Keratinocyte (primary cell): ENCODE data around the gene CYP4F8. TPM values are rescaled to one million over a fixed set of nuclear protein-coding genes. Genes with fewer than 3 reads are reported as not detected.

Experiments
- DNase-seq: peaks from one replicate; pipeline ENCODE4 v3.0.0-alpha.2; 2011; ENCODE audit warnings: low read depth, missing footprints, low spot score
- FAIRE-seq: peaks from 2 replicates; lab custom pipeline; 2011; peaks lifted over from hg19 to GRCh38; lab: Jason Lieb, UNC
- H2AFZ ChIP-seq: 2 replicates; pipeline ENCODE4 v1.6.0; 2012; ENCODE audit warnings: low read length, control low read depth, inconsistent platforms; ENCODE audit not compliant: control insufficient read depth
- H3K27ac ChIP-seq: 2 replicates; pipeline ENCODE4 v1.5.1; 2011; ENCODE audit warnings: low read length; ENCODE audit not compliant: control insufficient read depth, insufficient read depth
- H3K27me3 ChIP-seq: 3 replicates; pipeline ENCODE4 v1.6.0; 2011; ENCODE audit warnings: low read length; ENCODE audit not compliant: control insufficient read depth, insufficient read depth; ENCODE audit errors: extremely low read depth
- H3K36me3 ChIP-seq, 2 experiments: 2 replicates in 1 of 2; 3 replicates in 1 of 2; pipeline ENCODE4 v1.5.1; 2011; ENCODE audit warnings: low read length in 2 of 2, mild to moderate bottlenecking in 1 of 2; ENCODE audit not compliant: control insufficient read depth in 2 of 2, insufficient read depth in 2 of 2; ENCODE audit errors: extremely low read depth in 1 of 2
- H3K4me1 ChIP-seq: 3 replicates; pipeline ENCODE4 v1.5.1; 2011; ENCODE audit warnings: low read length; ENCODE audit not compliant: control insufficient read depth, insufficient read depth; ENCODE audit errors: extremely low read depth
- H3K4me2 ChIP-seq: 3 replicates; pipeline ENCODE4 v1.6.0; 2011; ENCODE audit warnings: low read depth, low read length; ENCODE audit not compliant: control insufficient read depth, insufficient read depth; ENCODE audit errors: extremely low read depth
- H3K4me3 ChIP-seq, 3 experiments: fragments of 200-600 bp in 1 of 3; sonication (generic) in 1 of 3; 2 replicates in 2 of 3; 3 replicates in 1 of 3; pipeline ENCODE4 v1.5.1; 2011 to 2016; ENCODE audit warnings: low read length in 3 of 3, mild to moderate bottlenecking in 3 of 3, control low read depth in 2 of 3, inconsistent platforms in 1 of 3, low read depth in 1 of 3, mixed read lengths in 1 of 3, mixed run types in 1 of 3, moderate library complexity in 1 of 3; ENCODE audit not compliant: control insufficient read depth in 2 of 3, insufficient read depth in 2 of 3; ENCODE audit errors: extremely low read depth in 1 of 3
- H3K79me2 ChIP-seq: 2 replicates; pipeline ENCODE4 v1.6.0; 2012; ENCODE audit warnings: low read length; ENCODE audit not compliant: control insufficient read depth, insufficient read depth
- H3K9ac ChIP-seq: 3 replicates; pipeline ENCODE4 v1.6.0; 2011; ENCODE audit warnings: low read length; ENCODE audit not compliant: control insufficient read depth, insufficient read depth; ENCODE audit errors: extremely low read depth
- H3K9me1 ChIP-seq: 3 replicates; pipeline ENCODE4 v1.6.0; 2011; ENCODE audit warnings: low read length; ENCODE audit not compliant: control insufficient read depth, insufficient read depth; ENCODE audit errors: extremely low read depth
- H3K9me3 ChIP-seq: 2 replicates; pipeline ENCODE4 v1.5.1; 2012; ENCODE audit warnings: low read depth, low read length; ENCODE audit not compliant: control insufficient read depth
- H4K20me1 ChIP-seq: 3 replicates; pipeline ENCODE4 v1.6.0; 2011; ENCODE audit warnings: low read length; ENCODE audit not compliant: control insufficient read depth, insufficient read depth; ENCODE audit errors: extremely low read depth
- CTCF ChIP-seq, 3 experiments: IDR thresholded peaks in 1 of 3; conservative IDR thresholded peaks in 1 of 3; optimal IDR thresholded peaks in 1 of 3; 2 replicates in 2 of 3; 3 replicates in 1 of 3; pipeline versions ENCODE3 to v1.5.1; 2011; ENCODE audit warnings: low read length in 3 of 3, mild to moderate bottlenecking in 3 of 3, moderate library complexity in 2 of 3, control low read depth in 1 of 3, inconsistent platforms in 1 of 3; ENCODE audit not compliant: insufficient read depth in 2 of 3; ENCODE audit errors: extremely low read depth in 1 of 3
- EZH2 ChIP-seq: IDR thresholded peaks from one replicate; pipeline ENCODE4 v1.6.1; 2012; ENCODE audit warnings: inconsistent platforms, mild to moderate bottlenecking, low read length, moderate library complexity
- dilution Hi-C: fragments of 300-500 bp; cut with MboI; formaldehyde crosslinking; loops from one replicate; pipeline ENCODE4 v1.7.0; 2020; ENCODE audit warnings: low sequenced_read_pairs; ENCODE audit not compliant: extremely low pct_ligation_motif_present
- polyA plus RNA-seq, 5 experiments: library from polyadenylated mRNA; depleted of rRNA in 3 of 5; stranded (reverse) in 3 of 5; stranded (forward) in 1 of 5; unstranded in 1 of 5; fragments of >200 nt; gene quantifications; 1 replicate in 1 of 5; 2 replicates in 3 of 5; 3 replicates in 1 of 5; pipeline versions ENCODE4 v1.2.1 to v1.2.3, GENCODE V29; 2011 to 2012; ENCODE audit warnings: missing spikeins in 2 of 5, low read depth in 1 of 5, low replicate concordance in 1 of 5

The CYP4F8 gene
- polyA plus RNA-seq, 1 donor (not counting 4 experiments of a cell fraction or from before 2014, with no cell fraction given), result not detected

DNA sequence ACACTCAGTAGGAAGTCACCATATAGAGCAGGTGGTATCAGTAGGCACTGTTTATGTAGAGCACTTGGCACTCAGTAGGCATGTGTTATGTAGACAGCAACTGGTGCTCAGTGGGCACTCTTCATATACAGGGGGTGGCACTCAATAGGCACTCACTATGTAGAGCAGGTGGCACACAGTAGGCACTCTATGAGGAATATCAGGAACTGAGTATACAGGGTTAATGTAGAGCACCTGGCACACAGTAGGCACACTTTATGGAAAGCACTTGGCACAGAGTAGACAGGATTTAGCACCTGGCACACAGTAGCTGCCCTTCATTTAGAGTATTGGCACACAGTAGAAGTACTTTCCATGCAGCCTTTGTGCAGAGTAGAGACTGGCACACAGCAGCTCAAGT lies 24.6 kb downstream of the CYP4F8 start:
- Histone ChIP-seq H4K20me1 (no peaks in the 10 kb centered on the region), H3K4me3 (no peak overlapping the region), H3K4me1 (no peaks in the 10 kb centered on the region), H3K9me3 (no peaks in the 10 kb centered on the region), H3K79me2 (no peaks in the 10 kb centered on the region), H3K27me3 (no peaks in the 10 kb centered on the region), H3K36me3 (no peaks in the 10 kb centered on the region), H3K9ac (no peak overlapping the region), H3K27ac (no peak overlapping the region), H3K9me1 (no peaks in the 10 kb centered on the region), H3K4me2 (no peak overlapping the region), H2AFZ (no peak overlapping the region)
- dilution Hi-C loops, result no loop called here
- no peak for DNase-seq
- no peak for FAIRE-seq
- TF ChIP-seq CTCF (optimal IDR thresholded peaks at IDR 0.05 in 1 of 3, IDR thresholded peaks at IDR 0.05 in 1 of 3, conservative IDR thresholded peaks at IDR 0.05 in 1 of 3; ENCODE audit: extremely low read depth in 1 of 3, insufficient read depth in 2 of 3, low read length in 3 of 3), result no peak
- no peak for TF ChIP-seq EZH2

DNA sequence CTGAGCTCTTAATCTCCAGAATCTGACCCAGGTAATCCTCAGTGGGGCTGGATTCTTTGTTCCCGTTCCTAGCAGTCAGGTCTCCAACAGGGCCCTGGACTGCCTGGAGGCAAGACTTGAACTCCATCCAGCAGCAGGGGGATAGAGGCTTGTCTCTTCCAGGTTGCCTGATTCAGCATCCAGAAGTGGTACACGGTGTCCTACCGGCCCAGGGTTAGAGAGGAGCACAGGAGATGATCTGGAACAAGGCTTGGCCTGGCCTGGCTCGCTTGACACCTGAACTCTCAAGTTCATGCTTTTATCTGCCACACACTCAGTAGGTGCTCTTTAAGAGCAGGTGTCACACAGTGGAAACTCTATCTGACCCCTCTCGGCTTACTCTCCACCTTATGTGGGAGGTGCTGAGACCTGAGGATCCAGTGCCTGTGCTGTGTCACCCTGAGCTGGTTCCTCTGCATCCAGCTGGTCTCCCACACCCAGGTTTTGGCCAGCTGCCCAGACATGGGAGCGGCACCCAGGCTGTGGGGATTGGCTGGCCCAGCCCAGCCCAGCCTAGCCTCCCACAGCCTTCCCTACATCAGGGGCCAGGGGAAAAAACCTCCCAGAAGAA lies 25.4 kb downstream of the CYP4F8 start, which contains the start of gene CYP4F3:
Gene CYP4F3 (plus strand): TSS at position 604 of the 610 bp plus-strand sequence. CDS start 519 bp downstream, outside the sequence.
- DNase-seq, result no peak
- Histone ChIP-seq H3K36me3 (no peaks in the 10 kb centered on the region), H3K27ac (no peak within 1 kb of the TSS), H3K79me2 (no peaks in the 10 kb centered on the region), H3K9me1 (no peaks in the 10 kb centered on the region), H3K9me3 (no peaks in the 10 kb centered on the region), H2AFZ (no peak within 1 kb of the TSS), H4K20me1 (no peaks in the 10 kb centered on the region), H3K27me3 (no peaks in the 10 kb centered on the region), H3K4me3 (no peak within 1 kb of the TSS), H3K4me1 (no peaks in the 10 kb centered on the region), H3K9ac (no peak within 1 kb of the TSS), H3K4me2 (no peak within 1 kb of the TSS)
- dilution Hi-C loops, result no loop called here
- TF ChIP-seq EZH2, result no peak
- TF ChIP-seq CTCF (optimal IDR thresholded peaks at IDR 0.05 in 1 of 3, IDR thresholded peaks at IDR 0.05 in 1 of 3, conservative IDR thresholded peaks at IDR 0.05 in 1 of 3; ENCODE audit: extremely low read depth in 1 of 3, insufficient read depth in 2 of 3, low read length in 3 of 3), result no peak
- peak; percentile 59 for FAIRE-seq
